Liver (tissue), 3 donors: ENCODE results near the gene ZGPAT.

ENCODE experiments used
- ATF3 ChIP-seq: IDR thresholded peaks from 2 replicates; pipeline ENCODE4 v1.6.1; 2016; ENCODE audit warnings: antibody characterized with exemption
- CTCF ChIP-seq: fragments of 150-350 bp; IDR thresholded peaks from 2 replicates; pipeline ENCODE4 v1.5.1; 2017; ENCODE audit warnings: improper control_type of control experiment, low read depth, low read length; ENCODE audit not compliant: missing input control
- EGR1 ChIP-seq, 2 donors: IDR thresholded peaks; 2 replicates each; pipeline ENCODE4 v1.6.1; 2016 to 2018; ENCODE audit warnings: antibody characterized with exemption in 2 of 2, low read depth in 2 of 2
- JUND ChIP-seq, 2 donors: IDR thresholded peaks; 2 replicates each; pipeline ENCODE4 v1.6.1; 2016; ENCODE audit warnings: antibody characterized with exemption in 2 of 2
- MAX ChIP-seq: IDR thresholded peaks from 2 replicates; pipeline ENCODE4 v1.6.1; 2016; ENCODE audit warnings: antibody characterized with exemption
- RAD21 ChIP-seq, 2 donors: IDR thresholded peaks; 2 replicates each; pipeline ENCODE4 v1.6.1; 2016; ENCODE audit warnings: antibody characterized with exemption in 2 of 2, mild to moderate bottlenecking in 2 of 2
- REST ChIP-seq: IDR thresholded peaks from 2 replicates; pipeline ENCODE4 v1.6.1; 2016; ENCODE audit warnings: antibody characterized with exemption, mild to moderate bottlenecking
- SP1 ChIP-seq: IDR thresholded peaks from 2 replicates; pipeline ENCODE4 v1.6.1; 2018; ENCODE audit warnings: antibody characterized with exemption, mild to moderate bottlenecking
- TAF1 ChIP-seq: conservative IDR thresholded peaks from 2 replicates; pipeline ENCODE4 v1.6.1; 2016; ENCODE audit warnings: antibody characterized with exemption, mild to moderate bottlenecking
- YY1 ChIP-seq: IDR thresholded peaks from 2 replicates; pipeline ENCODE4 v1.6.1; 2016; ENCODE audit warnings: antibody characterized with exemption, mild to moderate bottlenecking
- donor health status: healthy.
- donor health status: healthy.

GRCh38 chr20:63740070-63740626, 32.3 kb downstream of the ZGPAT start:
- no peak for TF ChIP-seq CTCF
- no peak for TF ChIP-seq ATF3
- TF ChIP-seq RAD21 (IDR thresholded peaks at IDR 0.05): no peak
- TF ChIP-seq SP1: no peak
- no peak for TF ChIP-seq YY1
- no peak for TF ChIP-seq REST
- TF ChIP-seq JUND (IDR thresholded peaks at IDR 0.05): no peak
- TF ChIP-seq TAF1: no peak
- no peak for TF ChIP-seq MAX
- TF ChIP-seq EGR1 (IDR thresholded peaks at IDR 0.05; ENCODE audit: low read depth in 2 of 2): no peak
